ENCODE measurements around the gene CEACAM1. TPM values are rescaled to one million over a fixed set of nuclear protein-coding genes. Genes with fewer than 3 reads are reported as not detected.

Gene CEACAM1
- total and polyA plus RNA-seq, 2 experiments from 2014 or later, result 0.63 to 3.0 TPM

GRCh38 chr19:42561512-42561911, 33.2 kb upstream of the CEACAM1 start:
- Histone ChIP-seq H3K27me3 (ENCODE audit: insufficient read depth) (no peaks in the 10 kb centered on the region), H3K79me2 (replicated peaks; ENCODE audit: insufficient read depth) (no peaks in the 10 kb centered on the region), H2AFZ (no peak overlapping the region), H3K4me1 (ENCODE audit: insufficient read depth) (peaks cover 25% of the 10 kb centered on the region), H3K27ac (ENCODE audit: low read depth) (no peak overlapping the region), H3K4me2 (no peak overlapping the region), H3K9me2 (ENCODE audit: insufficient read depth) (no peaks in the 10 kb centered on the region), H3K36me3 (ENCODE audit: insufficient read depth) (no peaks in the 10 kb centered on the region), H3F3A (replicated peaks; ENCODE audit: low read depth) (no peaks in the 10 kb centered on the region), H4K20me1 (replicated peaks; ENCODE audit: insufficient read depth) (no peaks in the 10 kb centered on the region), H3K4me3 (no peak overlapping the region)
- peak; percentile 15 to 58; a peak in 2 of 4 replicates for TF ChIP-seq CTCF (conservative IDR thresholded peaks at IDR 0.05; ENCODE audit: low read depth in 2 of 2)
- no peak for TF ChIP-seq JUNB (IDR thresholded peaks at IDR 0.05; ENCODE audit: unreplicated experiment)
- H3K36me3 Mint-ChIP-seq (ENCODE audit: low read depth), result no peaks in the 10 kb centered on the region
- H3K9me3 Mint-ChIP-seq, result no peaks in the 10 kb centered on the region; the same call in 2 of the 3 replicates
- H3K4me1 Mint-ChIP-seq, result peaks cover 23% of the 10 kb centered on the region
- H3K27me3 Mint-ChIP-seq (ENCODE audit: insufficient read depth, low read depth, poor library complexity), result peaks cover 8% of the 10 kb centered on the region
- no peak overlapping the region for H3K4me3 Mint-ChIP-seq
- H3K27ac Mint-ChIP-seq, result no peak overlapping the region
- peak; percentile 9 for DNase-seq (ENCODE audit: low spot score)
- ATAC-seq, result no peak

- Histone ChIP-seq H3K4me2 (no peak overlapping the region), H3F3A (replicated peaks; ENCODE audit: low read depth) (no peaks in the 10 kb centered on the region), H4K20me1 (replicated peaks; ENCODE audit: insufficient read depth) (no peaks in the 10 kb centered on the region), H2AFZ (no peak overlapping the region), H3K4me1 (ENCODE audit: insufficient read depth) (peaks cover 28% of the 10 kb centered on the region), H3K4me3 (no peak overlapping the region), H3K9me2 (ENCODE audit: insufficient read depth) (no peaks in the 10 kb centered on the region), H3K27me3 (ENCODE audit: insufficient read depth) (no peaks in the 10 kb centered on the region), H3K36me3 (ENCODE audit: insufficient read depth) (no peaks in the 10 kb centered on the region), H3K79me2 (replicated peaks; ENCODE audit: insufficient read depth) (no peaks in the 10 kb centered on the region), H3K27ac (ENCODE audit: low read depth) (no peak overlapping the region)
- Mint-ChIP-seq H3K27ac (no peak overlapping the region), H3K9me3 (no peaks in the 10 kb centered on the region; the same call in 2 of the 3 replicates), H3K4me3 (no peak overlapping the region), H3K36me3 (ENCODE audit: low read depth) (no peaks in the 10 kb centered on the region), H3K27me3 (ENCODE audit: insufficient read depth, low read depth, poor library complexity) (peaks cover 9% of the 10 kb centered on the region), H3K4me1 (peaks cover 28% of the 10 kb centered on the region)
- DNase-seq (ENCODE audit: low spot score) (no peak), ATAC-seq (no peak)
- TF ChIP-seq EZH2 (IDR thresholded peaks at IDR 0.05; ENCODE audit: low read depth, unreplicated experiment), result no peak
- no peak for TF ChIP-seq ZNF331 (CRISPR knock-in tag; IDR thresholded peaks at IDR 0.05; ENCODE audit: low read depth)
- no peak for TF ChIP-seq ZNF114 (CRISPR knock-in tag; IDR thresholded peaks at IDR 0.05)
- no peak for TF ChIP-seq EZH2phosphoT487 (IDR thresholded peaks at IDR 0.05; ENCODE audit: unreplicated experiment)
- TF ChIP-seq NANOG (IDR thresholded peaks at IDR 0.05; ENCODE audit: borderline replicate concordance), result no peak
- TF ChIP-seq ETS1 (IDR thresholded peaks at IDR 0.05), result no peak
- no peak for TF ChIP-seq POLR2AphosphoS5 (IDR thresholded peaks at IDR 0.05; ENCODE audit: low read depth)
- no peak for TF ChIP-seq ZNF462 (CRISPR knock-in tag; IDR thresholded peaks at IDR 0.05)
- TF ChIP-seq STAT1 (IDR thresholded peaks at IDR 0.05; ENCODE audit: unreplicated experiment), result no peak
- TF ChIP-seq JUNB (IDR thresholded peaks at IDR 0.05; ENCODE audit: unreplicated experiment), result no peak
- no peak for TF ChIP-seq CREB1 (CRISPR knock-in tag; IDR thresholded peaks at IDR 0.05; ENCODE audit: low read depth)
Measured at GRCh38 chr19:42560731-42561130, 32.5 kb upstream of the CEACAM1 start.

Data from GM23338 (cell line).